Endothelial cell of hepatic sinusoid (primary cell): Measurements from ENCODE around the gene DHODH.
"Not testable (repeated sequence)": the region's sequence is repeated elsewhere in the genome, so short reads cannot be mapped to it uniquely, and the experiment has no call there.

ENCODE experiments used
- in situ Hi-C: cut with HindIII; loops from 2 replicates; pipeline ENCODE4 v1.10.0; 2017; ENCODE audit warnings: low sequenced_read_pairs

DHODH gene

GRCh38 chr16:72008424-72009216 is at the start of gene DHODH:
TSS of gene DHODH (plus strand) at chr16:72008744. CDS start at chr16:72008765, 21 bp downstream.
- in situ Hi-C loops = no loop called here

- in situ Hi-C loops = no loop called here
Observed at GRCh38 chr16:71961066-71962039, 47.2 kb upstream of the DHODH start.

- in situ Hi-C loops = no loop called here
Observed at GRCh38 chr16:71963125-71963875, 45.2 kb upstream of the DHODH start.

- in situ Hi-C loops = no loop called here
Observed at GRCh38 chr16:71965223-71965622, 43.3 kb upstream of the DHODH start.

- in situ Hi-C loops = no loop called here
Observed at GRCh38 chr16:71966932-71967331, 41.6 kb upstream of the DHODH start.

- in situ Hi-C loops = no loop called here
Observed at GRCh38 chr16:71969353-71969752, 39.2 kb upstream of the DHODH start.

GRCh38 chr16:71971571-71971970 is 37.0 kb upstream of the DHODH start:
- in situ Hi-C loops = no loop called here

GRCh38 chr16:71972356-71972755 is 36.2 kb upstream of the DHODH start:
- in situ Hi-C loops = no loop called here

- in situ Hi-C loops = no loop called here
Observed at GRCh38 chr16:71973001-71973400, 35.5 kb upstream of the DHODH start.

GRCh38 chr16:71974068-71974818 is 34.3 kb upstream of the DHODH start:
- in situ Hi-C loops = no loop called here

GRCh38 chr16:71985262-71985974 is 23.1 kb upstream of the DHODH start:
- in situ Hi-C loops = no loop called here

- in situ Hi-C loops = no loop called here
Observed at GRCh38 chr16:71986131-71986530, 22.4 kb upstream of the DHODH start.

- in situ Hi-C loops = no loop called here
Observed at GRCh38 chr16:71995038-71995437, 13.5 kb upstream of the DHODH start.

- in situ Hi-C loops = not testable (repeated sequence)
Observed at GRCh38 chr16:71997578-71997977, 11.0 kb upstream of the DHODH start.

GRCh38 chr16:72001180-72001874 is 7.2 kb upstream of the DHODH start:
- in situ Hi-C loops = no loop called here

GRCh38 chr16:72002619-72003018 is 5.9 kb upstream of the DHODH start:
- in situ Hi-C loops = no loop called here

GRCh38 chr16:72008065-72008423 is 500 bp upstream of the DHODH start:
- in situ Hi-C loops = not testable (repeated sequence)

GRCh38 chr16:72009779-72010178 is 1.2 kb downstream of the DHODH start:
- in situ Hi-C loops = no loop called here

- in situ Hi-C loops = no loop called here
Observed at GRCh38 chr16:72012607-72013006, 4.1 kb downstream of the DHODH start.
